ENCODE results near the gene CSN3.

DNA sequence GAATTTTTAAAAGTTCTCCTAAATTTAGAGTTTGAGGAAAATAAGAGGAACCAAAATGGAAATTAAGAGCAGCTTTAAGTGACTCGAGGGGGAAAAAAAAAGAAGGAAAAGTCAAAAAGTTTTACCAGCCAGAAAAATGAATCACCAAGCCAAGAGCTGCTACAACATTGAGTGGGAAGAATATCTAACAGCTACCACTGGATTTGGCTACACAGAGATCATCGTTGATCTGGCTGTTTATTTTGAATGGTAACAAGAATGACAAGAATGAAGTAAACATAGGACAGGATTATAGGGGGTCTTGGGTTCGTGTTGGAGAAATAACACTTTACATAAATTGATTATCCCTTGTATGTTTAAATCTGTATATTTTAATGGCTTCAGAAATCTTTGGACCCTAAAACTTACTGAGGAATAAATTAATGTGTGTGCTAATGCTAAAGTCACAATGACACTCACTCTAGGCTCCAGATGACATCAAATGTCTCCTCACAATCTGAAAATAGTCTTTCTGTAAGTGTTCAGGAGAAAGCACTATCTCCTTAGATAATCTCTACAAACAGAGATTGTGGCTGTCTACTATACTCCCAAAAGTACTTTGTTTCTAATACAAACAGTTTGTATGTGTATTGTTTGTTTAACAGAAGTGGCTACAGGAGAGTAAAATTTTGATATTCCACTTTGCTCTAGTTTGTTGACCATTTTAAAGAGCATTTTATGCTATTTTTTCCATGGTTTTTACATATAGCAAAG, 3.1 kb upstream of the CSN3 start:
- no peak for TF ChIP-seq BHLHE40 (IDR thresholded peaks at IDR 0.05; ENCODE audit: borderline replicate concordance in 1 of 2, low read depth in 2 of 2, low read length in 1 of 2)
- TF ChIP-seq EP300 (IDR thresholded peaks at IDR 0.05; ENCODE audit: borderline replicate concordance in 1 of 2, control insufficient read depth in 1 of 2, low read depth in 2 of 2, low read length in 2 of 2) = no peak
- no peak for TF ChIP-seq HDAC6 (IDR thresholded peaks at IDR 0.05; ENCODE audit: unreplicated experiment)
- no peak for TF ChIP-seq CTCF (IDR thresholded peaks at IDR 0.05 in 2 of 3, conservative IDR thresholded peaks at IDR 0.05 in 1 of 3; ENCODE audit: control insufficient read depth in 2 of 3, extremely low read depth in 1 of 3, insufficient read depth in 1 of 3, low read depth in 3 of 3, low read length in 3 of 3)

All from GM12878 (cell line).